Measurements from ENCODE around the gene P3H2.
A peak's percentile ranks its signal among the peaks of the same experiment; 100 is the strongest.

P3H2 gene

DNA sequence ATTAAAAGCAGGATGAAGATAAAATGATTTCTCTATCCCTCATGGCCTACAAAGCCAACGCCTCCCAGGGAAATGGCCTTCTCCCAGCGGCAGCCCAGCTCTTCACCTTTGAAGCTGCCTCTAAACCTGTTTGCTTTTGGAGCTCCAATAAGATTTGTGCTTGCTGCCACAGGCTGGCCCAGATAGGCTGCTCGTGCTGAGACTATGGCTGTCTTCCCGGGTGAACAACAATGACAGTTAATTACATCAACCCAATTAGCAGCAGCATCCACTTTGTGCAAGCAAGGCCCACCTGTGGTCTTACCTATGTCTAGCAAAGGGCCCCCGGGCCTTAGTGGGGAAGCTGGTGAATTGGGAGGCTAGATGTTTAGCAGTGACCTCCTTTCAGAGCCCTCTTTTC, 179.6 kb downstream of the P3H2 start:
- DNase-seq, result no peak

DNA sequence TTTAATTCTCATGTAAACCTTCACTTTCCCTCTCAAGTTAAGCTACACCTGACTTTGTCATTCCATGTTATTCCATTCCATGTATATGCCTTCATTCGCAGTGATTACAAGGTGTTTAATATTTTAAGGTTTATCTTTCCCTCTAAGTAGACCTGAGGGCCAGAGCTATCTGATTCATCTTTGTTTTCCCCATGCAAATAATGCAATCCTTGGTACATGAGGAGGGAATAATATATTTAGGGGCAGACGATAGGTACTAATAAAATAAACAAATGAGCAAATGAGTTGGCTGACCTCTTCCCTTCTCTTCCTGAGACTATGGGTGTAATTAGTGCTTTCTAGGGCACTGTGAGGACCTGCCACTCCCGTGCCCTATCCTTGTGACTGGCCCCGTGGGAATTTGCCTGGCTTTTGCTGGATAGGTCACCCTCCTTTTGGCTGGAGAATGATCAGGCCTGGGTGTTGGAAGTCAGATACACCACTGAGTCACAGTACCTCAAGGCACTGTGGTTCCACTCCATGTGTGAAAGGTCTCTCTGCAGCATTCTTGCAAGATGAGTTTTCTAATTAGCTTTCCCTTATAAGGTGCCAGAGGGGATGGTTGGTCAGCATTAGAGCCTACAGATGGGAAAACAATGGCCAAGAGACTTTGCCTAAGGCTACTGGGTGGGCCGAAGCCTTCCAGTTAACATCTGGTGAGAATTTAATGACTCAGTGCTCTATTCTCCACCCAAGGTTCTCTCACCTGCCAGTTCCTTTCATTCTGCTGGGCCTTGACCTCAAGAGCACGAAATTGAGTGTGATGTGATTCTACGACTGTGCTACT, 183.2 kb downstream of the P3H2 start:
- DNase-seq, result peak; percentile 18

GRCh38 chr3:189936201-189936945, 184.3 kb downstream of the P3H2 start:
- DNase-seq, result no peak

DNA sequence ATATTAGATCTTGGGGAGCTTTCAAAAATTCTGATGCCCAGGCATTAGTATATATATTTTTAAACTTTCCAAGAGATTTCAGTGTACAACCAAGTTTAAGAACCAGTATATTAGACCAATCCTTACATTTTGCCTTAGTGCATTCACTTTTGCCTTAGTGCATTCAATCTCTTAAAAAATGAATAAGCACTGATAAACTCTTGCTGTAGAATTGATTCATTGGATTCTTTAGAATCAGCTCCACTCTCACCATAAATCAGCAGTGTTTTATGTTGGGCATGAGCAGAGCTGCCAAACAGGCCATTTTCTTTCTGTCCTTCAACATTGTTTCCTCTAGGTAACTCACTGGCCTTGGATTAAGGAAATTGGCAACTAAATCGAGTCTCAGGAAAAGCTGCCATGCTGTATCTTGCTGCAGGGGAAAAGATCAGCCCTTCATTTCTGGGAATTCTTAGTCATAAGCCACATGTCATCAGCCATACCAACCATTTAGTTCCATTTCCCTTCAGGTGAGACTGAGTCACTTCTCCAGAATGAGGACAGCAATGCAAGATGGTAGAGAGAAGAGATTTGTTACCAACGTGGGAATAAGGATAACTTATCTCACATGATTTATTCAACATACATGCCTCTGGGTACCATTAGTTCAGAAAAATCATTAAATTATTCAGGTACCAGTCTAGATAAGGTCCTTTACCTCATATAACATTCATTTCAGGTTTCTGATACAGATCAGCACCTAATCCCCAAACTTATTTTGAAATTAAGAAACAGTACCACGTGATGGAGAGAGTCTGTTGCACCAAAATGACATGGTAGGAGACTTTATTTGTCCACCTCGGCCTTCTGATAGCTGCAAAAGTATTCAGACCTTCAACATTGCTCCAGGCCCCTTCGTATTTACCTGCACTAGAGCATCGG, 192.5 kb downstream of the P3H2 start:
- no peak for DNase-seq

- DNase-seq, result no peak
Observed at GRCh38 chr3:189921770-189922169, 198.9 kb downstream of the P3H2 start.

DNA sequence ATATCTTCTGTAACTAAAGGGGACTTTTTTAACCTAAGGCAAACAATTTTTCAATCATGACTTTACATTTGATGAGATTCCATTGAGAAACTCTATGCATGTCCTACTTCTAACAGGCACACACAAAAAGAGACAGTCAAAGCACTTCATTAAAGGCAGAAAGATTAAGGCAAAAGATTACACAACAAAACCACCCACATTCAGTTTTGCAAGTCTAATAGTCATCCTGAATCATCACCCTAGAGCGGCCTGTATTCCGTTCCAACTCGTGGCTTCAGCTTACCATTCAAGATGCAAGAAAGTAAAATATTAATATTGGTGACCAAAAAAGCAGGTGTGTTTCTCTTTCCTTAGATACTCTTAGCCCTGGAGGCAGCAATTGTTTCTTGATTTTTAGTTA, 205.9 kb downstream of the P3H2 start:
- DNase-seq, result no peak

DNA sequence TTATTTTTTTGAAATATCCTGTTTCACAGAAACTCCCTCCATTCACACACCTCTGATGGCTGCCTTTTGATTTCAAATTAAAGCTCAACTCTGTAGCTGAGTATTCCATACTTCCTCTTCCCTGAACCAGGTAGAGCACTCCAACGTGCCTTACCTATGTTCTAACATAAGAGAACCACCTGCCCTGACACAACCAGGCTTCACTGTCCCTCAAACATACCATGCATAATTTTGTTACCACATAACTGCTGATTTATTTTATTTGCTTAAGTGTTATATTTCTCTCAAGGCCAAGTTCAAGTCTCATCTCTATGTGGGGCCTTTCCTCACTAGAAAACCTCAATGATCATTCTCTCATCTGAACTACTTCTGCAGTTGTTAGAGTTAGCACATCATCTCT, 209.7 kb downstream of the P3H2 start:
- DNase-seq, result no peak

DNA sequence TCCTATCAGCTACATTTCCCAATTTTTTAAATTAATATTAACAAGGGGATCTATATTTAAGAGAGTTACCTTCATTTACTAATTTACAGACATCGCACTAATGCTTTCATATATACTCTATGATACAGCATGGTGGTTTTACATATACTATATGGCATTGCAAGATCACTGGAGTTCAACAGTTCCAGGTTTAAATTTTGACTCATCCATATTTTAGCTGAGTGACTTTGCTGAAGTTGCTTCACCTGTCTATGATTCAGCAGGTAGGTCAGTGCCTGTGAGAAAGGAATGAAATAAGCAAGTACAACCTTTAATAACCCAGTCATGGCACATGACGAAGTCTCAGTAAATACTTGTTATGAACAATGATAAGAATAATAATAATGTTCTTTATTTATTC, 211.1 kb downstream of the P3H2 start:
- no peak for DNase-seq

GRCh38 chr3:189909139-189909538, 211.6 kb downstream of the P3H2 start:
- DNase-seq, result no peak

GRCh38 chr3:189908646-189909045, 212.1 kb downstream of the P3H2 start:
- no peak for DNase-seq

DNA sequence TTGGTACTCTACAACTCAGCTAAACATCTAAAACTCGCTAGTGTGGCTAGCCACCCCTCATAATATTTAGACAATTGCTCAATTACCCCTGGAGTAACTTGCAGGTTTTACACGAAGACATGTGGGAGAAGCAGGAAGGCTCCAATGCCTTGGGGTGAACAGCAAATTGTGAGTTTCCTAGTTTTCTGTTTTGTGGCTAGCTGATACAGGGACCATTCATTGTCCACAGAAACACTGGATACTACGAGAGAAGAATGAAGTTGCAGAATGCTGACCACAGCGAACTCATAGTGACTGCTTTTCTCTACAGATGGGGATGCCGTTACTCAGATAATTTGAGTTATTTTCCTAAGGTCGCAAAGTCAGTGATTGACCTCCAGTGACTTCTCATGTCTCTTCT, 212.9 kb downstream of the P3H2 start:
- DNase-seq, result no peak

Data from eye (tissue), 1 donor.